Loucy (cell line): ENCODE measurements around the gene TMCO2.

ENCODE experiments used
- EZH2phosphoT487 ChIP-seq: fragments of 200-600 bp; IDR thresholded peaks from 2 replicates; pipeline ENCODE4 v1.6.1; 2018; ENCODE audit warnings: antibody characterized with exemption, mild to moderate bottlenecking, moderate library complexity, borderline replicate concordance
- TF ChIP-seq, protein P1 (sequence below): fragments of 200-600 bp; sonication (generic); conservative IDR thresholded peaks from 2 replicates; pipeline ENCODE4 v1.5.1; 2014; ENCODE audit warnings: mild to moderate bottlenecking, antibody characterized with exemption, low read length

DNA sequence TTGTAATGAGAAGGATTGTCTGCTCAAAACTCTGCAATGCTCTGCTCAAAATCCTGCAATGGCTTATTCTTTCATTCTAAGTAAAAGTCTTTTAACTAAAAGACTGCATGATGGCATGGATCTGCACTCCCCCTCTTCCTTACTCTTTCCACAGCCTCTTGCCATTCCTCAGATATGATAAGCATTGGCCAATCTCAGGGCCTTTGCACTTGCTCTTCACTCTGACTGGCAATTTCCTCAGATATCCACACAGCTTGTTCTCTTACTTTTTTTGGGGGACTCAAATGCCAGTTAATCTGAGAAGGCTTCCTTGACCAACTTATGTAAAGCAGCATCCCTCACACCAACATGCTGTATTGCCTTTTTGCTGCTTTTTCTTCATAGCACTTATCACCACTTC lies 7.5 kb downstream of the TMCO2 start:
- TF ChIP-seq, protein P1, sequence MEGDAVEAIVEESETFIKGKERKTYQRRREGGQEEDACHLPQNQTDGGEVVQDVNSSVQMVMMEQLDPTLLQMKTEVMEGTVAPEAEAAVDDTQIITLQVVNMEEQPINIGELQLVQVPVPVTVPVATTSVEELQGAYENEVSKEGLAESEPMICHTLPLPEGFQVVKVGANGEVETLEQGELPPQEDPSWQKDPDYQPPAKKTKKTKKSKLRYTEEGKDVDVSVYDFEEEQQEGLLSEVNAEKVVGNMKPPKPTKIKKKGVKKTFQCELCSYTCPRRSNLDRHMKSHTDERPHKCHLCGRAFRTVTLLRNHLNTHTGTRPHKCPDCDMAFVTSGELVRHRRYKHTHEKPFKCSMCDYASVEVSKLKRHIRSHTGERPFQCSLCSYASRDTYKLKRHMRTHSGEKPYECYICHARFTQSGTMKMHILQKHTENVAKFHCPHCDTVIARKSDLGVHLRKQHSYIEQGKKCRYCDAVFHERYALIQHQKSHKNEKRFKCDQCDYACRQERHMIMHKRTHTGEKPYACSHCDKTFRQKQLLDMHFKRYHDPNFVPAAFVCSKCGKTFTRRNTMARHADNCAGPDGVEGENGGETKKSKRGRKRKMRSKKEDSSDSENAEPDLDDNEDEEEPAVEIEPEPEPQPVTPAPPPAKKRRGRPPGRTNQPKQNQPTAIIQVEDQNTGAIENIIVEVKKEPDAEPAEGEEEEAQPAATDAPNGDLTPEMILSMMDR: no peak
- TF ChIP-seq EZH2phosphoT487: no peak
